Measurements from ENCODE around the gene PRMT3.

GRCh38 chr11:20444535-20444934, 57.0 kb downstream of the PRMT3 start:
- no peak for TF ChIP-seq CTCF (optimal IDR thresholded peaks at IDR 0.05 in 1 of 3, IDR thresholded peaks at IDR 0.05 in 1 of 3, conservative IDR thresholded peaks at IDR 0.05 in 1 of 3; ENCODE audit: extremely low read depth in 1 of 3, insufficient read depth in 2 of 3, low read length in 3 of 3)
- no peak for TF ChIP-seq EZH2 (IDR thresholded peaks at IDR 0.05; ENCODE audit: low read length)
